HG03575 (cell line): Measurements from ENCODE around the gene ZNF615.
"Not testable (repeated sequence)": the region's sequence is repeated elsewhere in the genome, so short reads cannot be mapped to it uniquely, and the experiment has no call there.

Experiments used
- ATAC-seq: cut with Tn5 transposase; IDR thresholded peaks from one replicate; pipeline ENCODE4 v1.9.1; 2021; ENCODE audit not compliant: unreplicated experiment, insufficient number of reproducible peaks, low FRiP score; ENCODE audit errors: extremely low read depth

The ZNF615 gene

DNA sequence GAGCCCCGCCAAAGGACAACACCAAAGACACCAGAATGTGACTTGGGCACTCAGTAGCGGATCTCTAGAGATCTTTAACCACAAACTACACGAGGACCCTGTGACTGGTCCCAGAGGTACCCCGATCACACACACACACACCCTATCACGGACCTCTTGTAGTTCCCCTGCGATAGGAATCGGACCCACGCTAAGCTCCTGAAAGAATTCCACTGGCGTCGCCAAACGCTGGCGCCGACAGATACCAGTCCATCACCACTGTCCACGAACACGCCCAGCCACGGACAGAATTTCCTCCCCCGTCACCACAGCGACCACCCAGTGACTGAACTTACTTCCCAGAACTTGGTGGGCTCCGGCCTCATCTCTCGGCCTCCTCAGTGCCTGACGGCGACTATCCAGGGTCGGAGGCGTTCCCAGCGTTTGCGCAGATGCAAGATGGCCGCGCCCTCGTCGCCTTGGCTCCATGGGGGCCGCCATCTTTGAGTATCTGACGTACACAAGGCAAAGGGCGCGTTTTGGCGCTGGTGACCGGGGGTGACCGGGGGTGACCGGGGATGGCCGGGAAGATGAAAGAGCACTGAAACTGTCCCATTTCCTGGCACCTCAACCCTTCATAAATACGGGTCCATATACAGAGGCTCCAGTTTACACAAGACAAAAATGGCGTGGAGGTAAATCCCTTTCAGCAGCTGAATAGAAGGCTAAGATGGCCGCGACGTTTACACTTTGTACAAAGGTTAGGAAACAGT is at the start of gene ZNF615:
TSS of gene ZNF615 (minus strand) at position 406 of the 752 bp plus-strand sequence. CDS start 4,500 bp downstream, outside the sequence.
- no peak for ATAC-seq

DNA sequence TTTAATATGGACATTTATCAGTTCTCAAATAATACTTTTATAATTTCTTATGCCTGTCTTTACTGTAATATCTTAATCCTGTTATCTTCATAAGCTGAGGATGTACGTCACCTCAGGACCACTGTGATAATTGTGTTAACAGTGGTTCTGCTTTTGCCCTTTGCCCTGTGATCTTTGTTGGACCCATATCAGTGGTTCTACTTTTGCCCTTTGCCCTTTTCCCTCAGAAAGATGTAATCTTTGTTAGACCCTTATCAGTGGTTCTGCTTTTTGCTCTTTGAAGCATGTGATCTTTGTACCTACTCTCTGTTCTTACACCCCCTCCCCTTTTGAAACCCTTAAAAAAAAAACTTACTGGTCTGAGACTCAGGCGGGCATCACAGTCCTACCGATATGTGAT is 48.5 kb upstream of the ZNF615 start:
- ATAC-seq = not testable (repeated sequence)

DNA sequence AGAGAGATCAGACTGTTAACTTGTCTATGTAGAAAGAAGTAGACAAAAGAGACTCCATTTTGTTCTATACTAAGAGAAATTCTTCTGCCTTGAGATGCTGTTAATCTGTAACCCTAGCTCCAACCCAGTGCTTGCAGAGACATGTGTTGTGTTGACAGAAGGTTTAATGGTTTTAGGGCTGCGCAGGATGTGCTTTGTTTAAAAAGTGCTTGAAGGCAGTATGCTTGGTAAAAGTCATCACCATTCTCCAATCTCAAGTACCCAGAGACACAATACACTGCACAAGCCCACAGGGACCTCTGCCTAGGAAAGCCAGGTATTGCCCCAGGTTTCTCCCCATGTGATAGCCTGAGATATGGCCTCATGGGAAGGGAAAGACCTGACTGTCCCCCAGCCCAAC is 43.7 kb upstream of the ZNF615 start:
- ATAC-seq = not testable (repeated sequence)

DNA sequence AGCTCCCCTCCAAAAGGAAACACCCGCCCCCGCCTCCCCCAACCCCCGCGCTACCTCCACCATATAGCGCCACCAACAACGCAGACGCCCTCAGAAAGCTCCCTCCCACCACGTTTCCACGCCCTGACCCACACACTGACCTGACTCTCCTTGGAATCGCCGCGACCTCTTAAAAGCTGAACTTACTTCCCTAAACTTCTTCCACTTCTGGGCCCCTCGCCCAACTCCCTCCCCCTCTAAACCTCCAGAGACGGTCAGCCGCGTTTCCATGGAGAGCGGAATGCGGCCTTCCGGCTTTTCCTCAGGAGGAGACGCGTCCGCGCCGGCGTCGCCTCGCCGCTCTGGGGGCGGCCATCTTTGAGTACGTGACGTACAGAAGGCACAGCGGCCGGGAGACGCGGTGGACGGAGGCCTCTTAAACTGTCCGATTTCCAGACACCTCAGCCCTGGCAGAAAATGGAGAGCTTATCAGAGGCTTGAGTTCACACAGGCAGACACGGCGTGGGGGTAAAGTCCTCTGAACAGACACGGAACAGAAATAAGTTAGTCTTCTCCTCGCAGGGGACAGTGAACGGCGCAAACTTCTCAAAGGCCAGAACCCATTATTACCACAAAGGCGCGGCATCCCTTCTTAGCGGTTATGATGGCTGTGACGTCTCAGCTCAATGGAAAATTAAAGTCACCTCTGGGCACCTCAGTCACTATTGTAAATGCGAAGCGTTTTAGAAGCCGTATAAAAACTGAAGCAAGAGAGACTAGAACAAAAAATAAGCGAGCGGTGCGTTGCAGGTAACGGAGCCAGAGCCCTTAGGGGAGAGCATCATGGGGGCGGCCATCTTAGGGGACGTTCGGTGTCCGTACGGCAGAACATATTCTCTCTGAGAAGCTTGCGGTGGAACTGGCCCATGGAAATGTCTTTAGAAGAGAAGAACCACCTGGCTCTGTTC is 40.8 kb upstream of the ZNF615 start, which contains the start of gene ZNF432:
TSS of gene ZNF432 (minus strand) at position 284 of the 947 bp plus-strand sequence. CDS start 1,970 bp downstream, outside the sequence.
- no peak for ATAC-seq

DNA sequence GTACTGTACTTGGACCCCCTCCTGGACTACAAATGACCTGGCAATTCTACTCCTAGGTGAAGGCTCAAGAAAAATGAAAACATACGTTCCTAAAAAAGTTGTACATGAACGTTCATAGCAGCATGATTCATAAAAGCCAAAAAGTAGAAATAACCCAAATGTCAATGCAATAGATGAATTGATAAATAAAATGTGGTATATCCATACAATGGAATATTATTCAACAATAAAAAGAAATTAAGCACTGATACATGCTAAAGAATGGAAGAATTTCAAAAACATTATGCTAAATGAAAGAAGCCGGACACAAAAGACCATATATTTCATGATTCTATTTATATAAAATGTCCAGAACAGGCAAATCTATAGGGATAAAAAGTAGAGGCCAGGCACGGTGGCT is 31.2 kb upstream of the ZNF615 start:
- no peak for ATAC-seq

DNA sequence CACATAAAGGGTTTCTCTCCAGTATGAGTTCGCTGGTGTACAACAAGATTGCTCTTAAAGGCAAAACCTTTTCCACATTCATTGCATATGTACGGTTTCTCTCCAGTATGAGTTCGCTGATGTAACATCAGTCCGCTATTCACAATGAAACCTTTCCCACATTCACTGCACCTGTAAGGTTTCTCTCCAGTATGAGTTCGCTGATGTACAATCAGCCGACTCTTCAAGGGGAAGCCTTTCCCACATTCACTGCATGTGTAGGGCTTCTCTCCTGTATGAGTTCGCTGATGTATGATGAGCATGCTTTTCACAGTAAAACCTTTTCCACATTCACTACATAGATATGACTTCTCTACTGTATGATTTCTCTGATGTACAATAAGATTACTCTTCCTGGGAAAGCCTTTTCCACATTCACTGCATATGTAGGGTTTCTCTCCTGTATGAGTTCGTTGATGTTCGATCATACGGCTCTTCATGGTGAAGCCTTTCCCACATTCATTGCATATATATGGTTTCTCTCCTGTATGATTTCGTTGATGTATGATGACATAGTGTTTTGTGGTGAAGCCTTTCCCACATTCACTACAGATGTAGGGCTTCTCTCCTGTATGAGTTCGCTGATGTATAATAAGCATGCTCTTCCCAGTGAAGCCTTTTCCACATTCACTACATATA is 26.2 kb upstream of the ZNF615 start:
- ATAC-seq = no peak

DNA sequence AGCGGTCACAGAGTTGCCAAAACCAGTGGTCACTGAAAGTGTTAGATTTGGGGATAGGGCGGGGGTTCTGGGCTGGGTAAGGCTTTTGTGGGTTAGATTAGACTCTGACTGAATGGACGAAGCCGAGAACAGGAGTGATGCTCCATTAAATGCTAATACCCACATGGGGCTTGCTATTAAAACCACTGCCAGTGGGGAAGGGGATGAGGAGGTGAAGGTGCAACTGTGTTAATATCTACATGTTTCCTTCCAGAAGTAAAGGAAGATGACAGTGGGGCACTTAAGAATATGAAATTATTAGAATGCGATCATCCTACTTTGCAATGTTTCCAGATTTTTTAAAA is 20.7 kb upstream of the ZNF615 start:
- ATAC-seq = no peak

DNA sequence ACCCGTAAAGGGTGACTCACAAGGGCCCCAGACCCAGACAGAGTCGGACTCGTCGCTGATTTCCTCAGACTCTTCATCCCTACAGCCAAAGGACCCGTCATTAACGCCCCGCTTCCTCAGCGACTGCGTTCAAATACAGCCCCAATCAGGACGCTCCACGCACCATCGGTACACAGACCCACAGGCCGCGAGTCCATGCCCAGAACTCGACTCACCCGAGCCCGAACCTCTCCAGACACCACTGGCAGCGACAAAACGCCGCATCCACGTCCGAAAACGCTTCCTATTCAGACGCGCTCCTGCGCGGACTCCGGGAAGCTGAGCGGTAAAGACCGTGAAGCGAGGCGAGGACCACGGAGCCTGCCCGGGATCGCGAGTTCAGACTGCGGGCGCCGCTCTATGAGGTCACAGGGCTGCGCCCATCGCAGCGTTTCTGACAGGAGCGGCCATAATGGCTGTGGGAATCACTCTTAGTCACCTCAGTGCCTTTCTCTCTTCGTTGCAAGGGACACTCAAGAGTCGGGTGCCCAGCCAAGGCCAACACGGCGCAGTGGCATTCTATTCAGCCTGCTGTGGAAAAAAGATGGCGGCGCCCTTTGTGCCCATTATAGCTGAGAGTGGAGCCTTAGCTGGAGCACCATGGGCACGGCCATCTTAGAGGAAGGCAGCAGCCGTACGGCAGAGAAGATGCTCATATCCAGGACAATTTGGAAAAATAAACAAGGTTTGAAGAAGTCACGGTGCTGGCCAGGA is 20.2 kb upstream of the ZNF615 start, which contains the start of gene ZNF614:
TSS of gene ZNF614 (minus strand) at position 353 of the 753 bp plus-strand sequence. CDS start 2,634 bp downstream, outside the sequence.
- ATAC-seq = peak; percentile 69

DNA sequence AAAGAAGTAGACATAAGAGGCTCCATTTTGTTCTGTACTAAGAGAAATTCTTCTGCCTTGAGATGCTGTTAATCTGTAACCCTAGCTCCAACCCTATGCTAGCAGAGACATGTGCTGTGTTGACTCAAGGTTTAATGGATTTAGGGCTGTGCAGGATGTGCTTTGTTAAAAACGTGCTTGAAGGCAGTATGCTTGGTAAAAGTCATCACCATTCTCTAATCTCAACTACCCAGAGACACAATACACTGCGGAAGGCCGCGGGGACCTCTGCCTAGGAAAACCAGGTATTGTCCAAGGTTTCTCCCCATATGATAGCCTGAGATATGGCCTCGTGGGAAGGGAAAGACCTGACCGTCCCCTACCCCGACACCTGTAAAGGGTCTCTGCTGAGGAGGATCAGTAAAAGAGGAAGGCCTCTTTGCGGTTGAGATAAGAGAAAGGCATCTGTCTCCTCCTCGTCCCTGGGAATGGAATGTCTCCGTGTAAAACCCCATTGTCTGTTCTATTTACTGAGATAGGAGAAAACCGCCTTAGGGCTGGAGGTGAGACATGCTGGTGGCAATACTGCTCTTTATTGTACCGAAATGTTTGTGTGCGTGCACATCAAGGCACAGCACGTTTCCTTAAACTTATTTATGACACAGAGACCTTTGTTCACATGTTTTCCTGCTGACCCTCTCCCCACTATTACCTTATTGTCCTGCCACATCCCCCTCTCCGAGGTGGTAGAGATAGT is 18.4 kb upstream of the ZNF615 start:
- not testable (repeated sequence) for ATAC-seq

DNA sequence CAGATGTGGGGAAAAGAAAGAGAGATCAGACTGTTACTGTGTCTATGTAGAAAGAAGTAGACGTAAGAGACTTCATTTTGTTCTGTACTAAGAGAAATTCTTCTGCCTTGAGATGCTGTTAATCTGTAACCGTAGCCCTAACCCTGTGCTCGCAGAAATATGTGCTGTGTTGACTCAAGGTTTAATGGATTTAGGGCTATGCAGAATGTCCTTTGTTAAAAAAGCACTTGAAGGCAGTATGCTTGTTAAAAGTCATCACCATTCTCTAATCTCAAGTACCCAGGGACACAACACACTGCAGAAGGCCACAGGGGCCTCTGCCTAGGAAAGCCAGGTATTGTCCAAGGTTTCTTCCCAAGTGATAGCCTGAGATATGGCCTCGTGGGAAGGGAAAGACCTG is 16.5 kb upstream of the ZNF615 start:
- ATAC-seq = not testable (repeated sequence)

DNA sequence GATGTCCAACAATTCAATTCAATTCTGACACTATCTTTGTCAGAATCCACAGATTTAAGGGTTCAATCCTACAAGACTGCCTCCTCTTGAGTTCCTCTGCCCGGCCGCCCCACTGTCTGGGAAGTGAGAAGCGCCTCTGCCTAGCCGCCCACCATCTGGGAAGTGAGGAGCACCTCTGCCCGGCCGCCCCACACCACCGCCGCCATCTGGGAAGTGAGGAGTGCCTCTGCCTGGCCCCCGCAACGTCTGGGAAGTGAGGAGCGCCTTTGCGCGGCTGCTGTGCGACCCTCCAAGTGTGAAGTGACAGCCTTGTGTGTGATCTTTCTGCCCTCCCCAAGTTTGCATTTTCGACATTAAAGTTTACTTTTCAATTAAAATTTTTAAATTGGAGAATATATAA is 14.2 kb upstream of the ZNF615 start:
- ATAC-seq = no peak

DNA sequence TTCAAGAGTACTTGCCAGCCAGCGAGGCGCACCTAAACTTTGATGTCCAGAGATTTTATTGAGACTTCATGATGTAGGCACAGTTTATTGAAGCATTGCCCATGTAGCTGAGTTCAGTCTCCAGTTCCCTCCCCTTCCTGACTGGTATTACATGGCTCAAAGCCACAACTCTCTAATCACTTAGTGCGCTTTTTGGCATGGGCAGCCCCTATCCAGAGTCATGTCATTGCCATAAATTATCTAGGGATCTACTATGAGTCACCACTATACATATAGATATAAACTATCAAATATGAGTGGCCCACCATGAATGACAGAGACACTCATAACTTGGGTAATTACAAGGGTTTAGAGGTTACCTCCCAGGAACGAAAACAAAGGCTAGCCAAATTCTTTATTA is 12.5 kb upstream of the ZNF615 start:
- ATAC-seq = no peak

DNA sequence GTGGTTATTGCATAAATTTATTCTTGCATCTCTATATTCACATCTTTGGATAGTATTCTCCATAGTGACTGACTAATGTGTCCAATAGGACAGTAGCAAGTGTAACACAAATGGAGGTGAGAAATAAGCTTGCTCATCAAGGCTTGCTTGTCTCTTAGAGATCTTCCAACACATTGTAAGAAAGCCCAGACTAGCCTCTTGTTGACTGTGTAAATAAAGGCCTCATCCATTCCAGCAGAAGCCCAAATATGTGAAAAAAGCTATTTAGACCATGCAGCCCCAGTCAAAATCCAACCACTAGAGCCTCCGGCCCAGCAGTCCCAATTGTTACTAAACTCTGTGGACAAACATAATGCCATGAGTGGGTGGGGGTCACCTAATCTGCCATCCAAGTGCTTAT is 2.7 kb upstream of the ZNF615 start:
- ATAC-seq = no peak

DNA sequence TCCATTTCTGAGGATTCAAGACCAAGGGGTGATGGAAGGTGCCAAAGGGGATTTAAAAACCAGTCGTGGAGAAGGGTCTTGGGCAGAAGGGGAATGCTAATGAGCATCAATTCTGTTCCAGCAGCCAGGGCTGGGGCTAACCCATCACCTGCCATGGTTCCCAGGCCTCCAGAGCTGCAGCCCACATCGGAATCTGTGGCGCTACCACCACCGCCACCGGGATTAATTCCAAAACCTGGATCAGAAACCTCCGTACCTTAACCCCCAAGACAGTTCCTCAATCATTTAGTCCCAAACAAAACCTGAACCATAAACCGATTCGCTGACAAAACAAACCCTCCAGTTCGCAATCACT is 583 bp downstream of the ZNF615 start:
- ATAC-seq = no peak

DNA sequence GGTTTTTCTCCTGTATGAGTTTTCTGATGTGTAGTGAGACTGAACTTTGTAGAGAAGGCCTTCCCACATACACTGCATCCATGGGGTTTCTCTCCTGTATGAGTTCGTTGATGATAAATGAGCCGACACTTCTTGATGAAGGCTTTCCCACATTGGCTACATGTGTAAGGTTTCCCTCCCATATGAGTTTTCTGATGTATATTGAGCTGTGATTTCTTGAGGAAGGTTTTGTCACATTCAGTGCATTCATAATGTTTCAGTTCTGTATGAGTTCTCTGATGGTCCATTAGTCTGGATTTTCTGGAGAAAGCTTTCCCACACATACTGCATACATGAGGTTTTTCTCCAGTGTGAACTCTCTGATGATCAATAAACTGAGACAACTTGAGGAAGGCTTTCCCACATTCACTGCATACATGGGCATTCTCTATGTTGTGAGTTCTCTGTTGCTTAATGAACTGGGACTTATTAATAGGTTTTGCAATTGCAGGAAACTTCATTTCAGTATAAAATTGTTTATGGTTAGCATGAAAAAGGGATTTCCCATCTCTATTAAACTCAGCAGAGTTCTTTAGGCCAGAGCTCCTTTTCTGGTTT is 13.9 kb downstream of the ZNF615 start:
- ATAC-seq = no peak

DNA sequence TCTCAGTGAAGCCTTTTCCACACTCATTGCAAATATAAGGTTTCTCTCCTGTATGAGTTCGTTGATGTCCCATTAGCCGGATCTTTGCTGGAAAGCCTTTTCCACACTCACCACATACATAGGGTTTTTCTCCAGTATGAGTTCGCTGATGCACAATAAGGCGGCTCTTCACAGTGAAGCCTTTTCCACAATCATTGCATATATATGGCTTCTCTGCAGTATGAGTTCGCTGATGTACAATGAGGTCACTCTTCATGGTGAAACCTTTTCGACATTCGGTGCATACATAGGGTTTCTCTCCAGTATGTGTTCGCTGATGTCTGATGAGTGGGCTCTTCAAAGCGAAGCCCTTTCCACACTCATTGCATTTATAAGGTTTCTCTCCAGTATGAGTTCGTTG is 14.6 kb downstream of the ZNF615 start:
- ATAC-seq = no peak

DNA sequence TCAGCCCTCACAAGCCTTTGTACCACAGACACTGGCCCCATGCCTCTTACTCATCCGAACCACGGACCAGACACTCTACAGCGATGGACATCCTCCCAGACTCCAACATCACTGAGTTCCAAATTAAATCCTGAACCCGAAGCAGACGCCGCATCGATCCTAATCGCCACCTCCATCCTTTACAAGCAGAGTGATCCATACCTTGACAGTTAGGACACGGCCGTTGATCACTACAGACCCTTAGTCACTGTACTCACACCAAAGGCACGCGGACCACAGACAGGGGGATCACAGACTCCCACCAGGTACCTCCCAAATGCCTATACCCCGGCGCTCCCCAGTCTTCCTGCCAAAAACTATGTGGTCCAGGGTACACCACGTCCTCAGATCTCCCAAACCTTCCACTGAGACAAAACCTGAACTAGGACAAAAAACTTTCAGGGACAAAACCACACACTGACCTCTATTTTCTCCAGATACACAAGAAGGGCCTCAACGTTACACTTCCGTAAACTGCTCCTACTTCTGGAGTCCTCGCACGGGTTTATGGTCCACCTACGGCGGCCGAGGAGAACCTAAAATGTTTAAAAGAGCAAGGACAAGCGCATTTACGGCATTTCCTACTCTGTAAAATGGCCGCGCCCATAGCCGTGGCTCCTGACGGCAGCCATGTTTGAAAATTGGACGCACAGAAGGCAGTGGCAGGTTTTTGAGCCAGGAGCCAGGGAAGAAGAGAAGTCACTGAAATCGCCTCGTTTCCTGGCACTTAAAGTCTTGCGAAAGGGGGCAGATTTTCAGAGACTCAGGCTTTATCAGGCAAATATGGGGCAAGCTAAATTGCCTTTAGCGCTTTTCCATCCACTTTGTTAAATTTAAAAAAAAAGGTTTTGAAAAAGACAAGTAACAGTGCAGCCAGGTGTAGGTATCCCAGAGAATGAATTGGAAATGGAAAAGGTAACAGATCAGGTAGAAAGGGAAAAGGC is 21.4 kb downstream of the ZNF615 start, which contains the start of gene ZNF350:
TSS of gene ZNF350 (minus strand) at position 532 of the 983 bp plus-strand sequence. CDS start 12,480 bp downstream, outside the sequence.
- ATAC-seq = no peak
